H9 (cell line): ENCODE results near the gene CCDC57. TPM values are rescaled to one million over a fixed set of nuclear protein-coding genes. Genes with fewer than 3 reads are reported as not detected.

Experiments
- DNase-seq: peaks from one replicate; pipeline ENCODE4 v3.0.0-alpha.2; 2017
- H2AFZ ChIP-seq: one replicate; pipeline ENCODE4 v1.6.1; 2013; ENCODE audit warnings: mild to moderate bottlenecking, low read length, control low read depth, moderate library complexity
- H2AK5ac ChIP-seq: 2 replicates; pipeline ENCODE4 v1.6.1; 2013; ENCODE audit warnings: low read length, control low read depth, mixed read lengths; ENCODE audit not compliant: insufficient read length
- H2BK120ac ChIP-seq: one replicate; pipeline ENCODE4 v1.6.1; 2013; ENCODE audit warnings: low read depth, mild to moderate bottlenecking, low read length, control low read depth, inconsistent platforms; ENCODE audit not compliant: poor library complexity, severe bottlenecking
- H2BK12ac ChIP-seq: 2 replicates; pipeline ENCODE4 v1.6.1; 2013; ENCODE audit warnings: low read length, control low read depth, mixed read lengths, low read depth; ENCODE audit not compliant: insufficient read length
- H2BK15ac ChIP-seq: 2 replicates; pipeline ENCODE4 v1.6.1; 2013; ENCODE audit warnings: low read depth, low read length, control low read depth
- H2BK20ac ChIP-seq: one replicate; pipeline ENCODE4 v1.6.1; 2013; ENCODE audit warnings: low read depth, mild to moderate bottlenecking, low read length, control low read depth, inconsistent platforms; ENCODE audit not compliant: poor library complexity, severe bottlenecking
- H2BK5ac ChIP-seq: 2 replicates; pipeline ENCODE4 v1.6.1; 2013; ENCODE audit warnings: low read length, control low read depth, mixed read lengths; ENCODE audit not compliant: insufficient read length
- H3K14ac ChIP-seq: 2 replicates; pipeline ENCODE4 v1.6.1; 2013; ENCODE audit warnings: low read length, control low read depth; ENCODE audit not compliant: insufficient read depth
- H3K18ac ChIP-seq: 2 replicates; pipeline ENCODE4 v1.6.1; 2013; ENCODE audit warnings: low read depth, mild to moderate bottlenecking, mixed read lengths, low read length, control low read depth; ENCODE audit not compliant: insufficient read length
- H3K23ac ChIP-seq: 2 replicates; pipeline ENCODE4 v1.6.1; 2013; ENCODE audit warnings: low read length, control low read depth, mixed read lengths, low read depth; ENCODE audit not compliant: insufficient read length
- H3K23me2 ChIP-seq: 2 replicates; pipeline ENCODE4 v1.6.1; 2013; ENCODE audit warnings: low read depth, mild to moderate bottlenecking, mixed read lengths, low read length, control low read depth; ENCODE audit not compliant: insufficient read length, poor library complexity, severe bottlenecking
- H3K27ac ChIP-seq: 2 replicates; pipeline ENCODE4 v1.5.1; 2013; ENCODE audit warnings: low read length, control low read depth, mixed read lengths, low read depth; ENCODE audit not compliant: insufficient read length
- H3K27me3 ChIP-seq: 2 replicates; pipeline ENCODE4 v1.6.1; 2013; ENCODE audit warnings: low read length, control low read depth, inconsistent platforms; ENCODE audit not compliant: insufficient read depth
- H3K4ac ChIP-seq: 2 replicates; pipeline ENCODE4 v1.6.1; 2013; ENCODE audit warnings: low read depth, mild to moderate bottlenecking, control low read depth, inconsistent platforms, low read length, moderate library complexity
- H3K4me1 ChIP-seq: 2 replicates; pipeline ENCODE4 v1.6.1; 2013; ENCODE audit warnings: low read length, control low read depth, inconsistent platforms; ENCODE audit not compliant: insufficient read depth
- H3K4me2 ChIP-seq: 2 replicates; pipeline ENCODE4 v1.6.1; 2013; ENCODE audit warnings: low read length, control low read depth, mixed read lengths; ENCODE audit not compliant: insufficient read length, insufficient read depth
- H3K56ac ChIP-seq: 2 replicates; pipeline ENCODE4 v1.6.1; 2013; ENCODE audit warnings: low read depth, mild to moderate bottlenecking, mixed read lengths, low read length, control low read depth; ENCODE audit not compliant: insufficient read length
- H3K79me1 ChIP-seq: 2 replicates; pipeline ENCODE4 v1.6.1; 2013; ENCODE audit warnings: low read depth, mild to moderate bottlenecking, moderate library complexity, low read length, control low read depth, inconsistent platforms; ENCODE audit not compliant: insufficient read depth, poor library complexity, severe bottlenecking
- H3K79me2 ChIP-seq: 2 replicates; pipeline ENCODE4 v1.6.1; 2013; ENCODE audit warnings: low read length, control low read depth, inconsistent platforms; ENCODE audit not compliant: insufficient read depth
- H3K9ac ChIP-seq: 2 replicates; pipeline ENCODE4 v1.6.1; 2013; ENCODE audit warnings: low read length, control low read depth, mixed read lengths; ENCODE audit not compliant: insufficient read length; ENCODE audit errors: extremely low read depth
- H3K9me3 ChIP-seq: one replicate; pipeline ENCODE4 v1.6.1; 2013; ENCODE audit warnings: low read depth, low read length, inconsistent platforms; ENCODE audit not compliant: control insufficient read depth
- H3T11ph ChIP-seq: one replicate; pipeline ENCODE4 v1.6.1; 2013; ENCODE audit warnings: mild to moderate bottlenecking, low read length, control low read depth, inconsistent platforms
- H4K20me1 ChIP-seq: one replicate; pipeline ENCODE4 v1.6.1; 2013; ENCODE audit not compliant: control insufficient read depth, insufficient read length, insufficient read depth
- H4K5ac ChIP-seq: 2 replicates; pipeline ENCODE4 v1.6.1; 2013; ENCODE audit warnings: low read depth, mild to moderate bottlenecking, mixed read lengths, low read length, control low read depth; ENCODE audit not compliant: insufficient read length
- H4K8ac ChIP-seq: replicated peaks from 2 replicates; pipeline ENCODE4 v1.6.1; 2013; ENCODE audit warnings: low read length, control low read depth, mixed read lengths, low read depth; ENCODE audit not compliant: insufficient read length
- H4K91ac ChIP-seq: 2 replicates; pipeline ENCODE4 v1.6.1; 2013; ENCODE audit warnings: low read depth, mild to moderate bottlenecking, moderate library complexity, mixed read lengths, low read length, control low read depth; ENCODE audit not compliant: insufficient read length
- H3K27ac Mint-ChIP-seq, 3 experiments: 2 replicates in 2 of 3; 3 replicates in 1 of 3; pipeline ENCODE4 v1.8.0; 2020 to 2021; ENCODE audit warnings: mixed read lengths in 3 of 3, mild to moderate bottlenecking in 1 of 3, moderate library complexity in 1 of 3
- H3K27me3 Mint-ChIP-seq: 2 replicates; pipeline ENCODE4 v1.8.0; 2021; ENCODE audit warnings: low read depth, mild to moderate bottlenecking, moderate library complexity, mixed read lengths
- H3K36me3 Mint-ChIP-seq, 3 experiments: 2 replicates in 2 of 3; 3 replicates in 1 of 3; pipeline ENCODE4 v1.8.0; 2020 to 2021; ENCODE audit warnings: low read depth in 3 of 3, mixed read lengths in 3 of 3; ENCODE audit not compliant: insufficient read depth in 1 of 3
- H3K4me1 Mint-ChIP-seq, 2 experiments: 2 replicates each; pipeline ENCODE4 v1.8.0; 2020; ENCODE audit warnings: mixed read lengths in 2 of 2
- H3K4me3 Mint-ChIP-seq, 2 experiments: 2 replicates in 1 of 2; 3 replicates in 1 of 2; pipeline ENCODE4 v1.8.0; 2020 to 2021; ENCODE audit warnings: mild to moderate bottlenecking in 2 of 2, mixed read lengths in 2 of 2, moderate library complexity in 1 of 2
- H3K9me3 Mint-ChIP-seq, 2 experiments: 2 replicates in 1 of 2; 3 replicates in 1 of 2; pipeline ENCODE4 v1.8.0; 2020; ENCODE audit warnings: mild to moderate bottlenecking in 2 of 2, mixed read lengths in 2 of 2, moderate library complexity in 1 of 2
- WGBS: extraction: QIAGEN DNeasy Blood & Tissue Kit; methylation state at CpG from one replicate; pipeline ENCODE4 v1.1.7; 2013; ENCODE audit warnings: missing lambda C conversion rate, low lambda C conversion rate, mixed read lengths; ENCODE audit not compliant: insufficient read length; ENCODE audit errors: extremely low coverage; 5-methylcytosine and 5-hydroxymethylcytosine counted together
- total RNA-seq: library from RNA; stranded (reverse); gene quantifications from 2 replicates; pipeline ENCODE4 v1.2.1, GENCODE V29; 2021
- TF ChIP-seq, protein P1 (sequence below): fragments of 200-600 bp; sonication (generic); conservative IDR thresholded peaks from 3 replicates; pipeline ENCODE4 v1.8.0; 2021; ENCODE audit warnings: antibody characterized with exemption, mild to moderate bottlenecking

CCDC57 gene
- total RNA-seq, 1 experiment from 2014 or later = 11.0 TPM

GRCh38 chr17:82149401-82150099, 63.1 kb downstream of the CCDC57 start:
- Histone ChIP-seq H2BK15ac (no peak overlapping the region), H3K4me2 (no peak overlapping the region), H3K18ac (no peak overlapping the region), H3K9me3 (no peaks in the 10 kb centered on the region), H4K5ac (no peak overlapping the region), H4K91ac (no peak overlapping the region), H3K56ac (no peak overlapping the region), H3K9ac (no peak overlapping the region), H3K14ac (no peak overlapping the region), H3K79me2 (no peaks in the 10 kb centered on the region), H2BK20ac (no peak overlapping the region), H3K23ac (no peak overlapping the region), H2AFZ (no peak overlapping the region), H2BK5ac (no peak overlapping the region), H3K27me3 (no peaks in the 10 kb centered on the region), H2BK120ac (no peak overlapping the region), H2BK12ac (no peak overlapping the region), H3K4ac (no peak overlapping the region), H3T11ph (no peak overlapping the region), H3K27ac (no peak overlapping the region), H4K20me1 (no peaks in the 10 kb centered on the region), H3K4me1 (no peaks in the 10 kb centered on the region), H3K79me1 (no peaks in the 10 kb centered on the region), H3K23me2 (no peaks in the 10 kb centered on the region), H2AK5ac (no peak overlapping the region), H4K8ac (no peak overlapping the region)
- DNase-seq = no peak
- H3K4me1 Mint-ChIP-seq = no peaks in the 10 kb centered on the region
- TF ChIP-seq, protein P1, sequence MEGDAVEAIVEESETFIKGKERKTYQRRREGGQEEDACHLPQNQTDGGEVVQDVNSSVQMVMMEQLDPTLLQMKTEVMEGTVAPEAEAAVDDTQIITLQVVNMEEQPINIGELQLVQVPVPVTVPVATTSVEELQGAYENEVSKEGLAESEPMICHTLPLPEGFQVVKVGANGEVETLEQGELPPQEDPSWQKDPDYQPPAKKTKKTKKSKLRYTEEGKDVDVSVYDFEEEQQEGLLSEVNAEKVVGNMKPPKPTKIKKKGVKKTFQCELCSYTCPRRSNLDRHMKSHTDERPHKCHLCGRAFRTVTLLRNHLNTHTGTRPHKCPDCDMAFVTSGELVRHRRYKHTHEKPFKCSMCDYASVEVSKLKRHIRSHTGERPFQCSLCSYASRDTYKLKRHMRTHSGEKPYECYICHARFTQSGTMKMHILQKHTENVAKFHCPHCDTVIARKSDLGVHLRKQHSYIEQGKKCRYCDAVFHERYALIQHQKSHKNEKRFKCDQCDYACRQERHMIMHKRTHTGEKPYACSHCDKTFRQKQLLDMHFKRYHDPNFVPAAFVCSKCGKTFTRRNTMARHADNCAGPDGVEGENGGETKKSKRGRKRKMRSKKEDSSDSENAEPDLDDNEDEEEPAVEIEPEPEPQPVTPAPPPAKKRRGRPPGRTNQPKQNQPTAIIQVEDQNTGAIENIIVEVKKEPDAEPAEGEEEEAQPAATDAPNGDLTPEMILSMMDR = no peak
- no CpG with 5 or more reads among the region's 27 CpGs for WGBS
- H3K27me3 Mint-ChIP-seq = peaks cover 7% of the 10 kb centered on the region
- no peak overlapping the region for H3K4me3 Mint-ChIP-seq
- H3K9me3 Mint-ChIP-seq = peaks cover 7 to 37% of the 10 kb centered on the region in 2 experiments; a peak in 4 of 5 replicates
- no peak overlapping the region for H3K27ac Mint-ChIP-seq
- H3K36me3 Mint-ChIP-seq = peaks cover 8 to 37% (median 11%) of the 10 kb centered on the region in 3 experiments
